ENCODE results near the gene ANTKMT. TPM values are rescaled to one million over a fixed set of nuclear protein-coding genes. Genes with fewer than 3 reads are reported as not detected.

The ANTKMT gene
- total RNA-seq, 6 experiments from 2014 or later, result 19.7 to 56.0 (median 28.2) TPM

- no peak overlapping the region for H3K4me3 ChIP-seq
- H3K36me3 ChIP-seq, result peaks cover 0 to 5% (median 0%) of the 10 kb centered on the region in 4 donors
- H3K9me3 ChIP-seq, result no peaks in the 10 kb centered on the region
- DNase-seq (peak in 1 of 3 donors; percentile 43), ATAC-seq (no peak)
- H3K27ac ChIP-seq, result no peak overlapping the region
- TF ChIP-seq POLR2A (IDR thresholded peaks at IDR 0.05) (no peak), CTCF (IDR thresholded peaks at IDR 0.05) (no peak)
- H3K4me1 ChIP-seq, result peaks cover 0 to 15% (median 0%) of the 10 kb centered on the region in 4 donors
- H3K27me3 ChIP-seq, result no peaks in the 10 kb centered on the region
- intact Hi-C loops (cut with DNase I), result no loop called here
- 11% methylated on average over 7 of the region's 55 CpGs for WGBS (ENCODE audit: insufficient coverage, low coverage, low lambda C conversion rate, missing lambda C conversion rate)
Observed at GRCh38 chr16:728890-729744, 8.2 kb downstream of the ANTKMT start.

DNA sequence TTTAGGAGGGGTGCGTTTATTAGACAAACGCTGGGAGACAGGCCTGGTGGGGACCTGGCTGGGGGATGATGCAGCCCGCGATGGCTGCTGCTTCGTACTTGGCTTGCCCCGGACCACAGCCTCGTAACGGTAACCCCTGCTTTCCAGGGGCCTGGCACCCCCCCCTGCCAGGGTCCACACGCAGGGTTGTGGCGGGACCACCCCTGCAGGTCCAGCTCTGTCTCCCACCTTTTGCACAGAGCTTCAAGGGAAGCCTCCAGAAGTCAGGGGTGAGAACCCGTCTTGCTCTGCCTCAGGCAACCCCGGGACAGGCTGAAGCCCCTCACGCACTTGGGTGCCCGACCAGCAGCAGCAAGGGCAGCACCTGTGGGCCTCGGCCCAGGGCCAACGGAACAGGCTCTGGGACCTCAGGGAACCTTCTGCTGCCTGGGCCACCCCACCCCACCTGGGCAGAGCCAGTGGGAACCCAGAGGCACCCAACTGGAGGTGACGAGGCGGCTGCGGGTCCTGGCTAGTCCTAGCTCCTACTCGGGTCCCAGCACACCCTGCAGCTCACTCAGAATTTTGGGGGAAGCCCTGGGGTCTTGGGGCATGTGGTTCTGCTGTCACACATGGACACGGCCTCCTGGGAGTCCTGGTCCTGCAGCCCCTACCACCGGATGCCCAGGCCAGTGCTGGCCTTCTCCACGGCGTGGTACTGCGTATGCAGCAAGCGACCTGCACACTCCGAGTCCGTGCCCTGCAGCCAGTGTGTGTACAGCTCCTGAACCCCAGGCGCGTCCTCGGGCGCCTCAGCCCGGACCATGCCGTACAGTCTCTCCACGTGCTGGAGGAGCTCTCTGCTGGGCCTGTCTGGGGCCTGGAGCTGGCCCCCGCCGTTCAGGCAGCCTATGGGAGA is 9.1 kb downstream of the ANTKMT start:
- WGBS (ENCODE audit: insufficient coverage, low coverage, low lambda C conversion rate, missing lambda C conversion rate), result 88% methylated on average over 10 of the region's 37 CpGs
- Histone ChIP-seq H3K4me1 (peaks cover 0 to 15% (median 0%) of the 10 kb centered on the region in 4 donors), H3K4me3 (no peak overlapping the region), H3K9me3 (no peaks in the 10 kb centered on the region), H3K36me3 (peaks cover 0 to 10% (median 0%) of the 10 kb centered on the region in 4 donors), H3K27me3 (no peaks in the 10 kb centered on the region), H3K27ac (no peak overlapping the region)
- ATAC-seq, result no peak
- intact Hi-C loops (cut with DNase I), result no loop called here
- TF ChIP-seq CTCF (IDR thresholded peaks at IDR 0.05) (no peak), POLR2A (IDR thresholded peaks at IDR 0.05) (no peak)
- DNase-seq, result peak in 1 of 3 donors; percentile 43

DNA sequence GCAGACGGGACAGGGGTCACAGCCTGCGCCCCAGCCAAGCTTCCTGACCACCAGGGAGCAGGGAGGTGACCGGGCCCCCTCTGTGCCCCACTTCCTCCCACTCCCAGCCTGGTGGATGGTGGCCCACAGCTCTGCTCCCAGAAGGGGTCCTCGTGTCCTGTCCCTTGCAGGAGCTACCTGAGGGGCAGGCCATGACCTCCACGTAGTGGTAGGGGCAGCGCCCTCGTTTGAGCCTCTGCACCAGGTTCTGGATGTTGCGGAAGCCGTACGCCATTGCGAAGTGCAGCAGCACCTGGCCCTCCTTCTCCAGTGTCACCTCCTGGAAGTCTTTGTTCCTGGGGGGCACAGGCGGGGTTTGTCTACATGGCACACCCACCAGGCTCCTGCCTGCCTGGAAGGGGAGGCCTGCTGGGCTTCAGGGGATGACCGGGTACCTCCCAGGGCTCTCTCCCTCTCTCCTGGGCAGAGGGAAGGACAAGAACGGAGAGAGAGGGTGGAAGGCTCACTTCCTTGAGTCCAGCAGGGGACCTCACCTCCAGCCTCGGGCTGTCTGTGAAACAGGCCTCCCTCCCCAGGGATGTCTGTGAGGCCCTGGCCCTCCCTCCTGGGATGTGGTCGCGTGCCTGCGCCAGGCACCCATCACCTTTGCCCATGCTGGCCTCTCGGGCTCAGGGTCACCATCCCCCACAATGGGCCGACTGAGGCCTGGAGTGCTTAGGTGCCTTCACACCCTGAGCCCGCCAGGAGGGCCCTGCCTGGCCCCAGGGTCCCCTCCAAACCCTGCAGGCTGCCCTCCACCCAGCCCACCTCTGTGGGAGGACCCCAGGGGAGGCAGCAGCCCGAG is 9.9 kb downstream of the ANTKMT start:
- TF ChIP-seq POLR2A (IDR thresholded peaks at IDR 0.05), result no peak
- no peak for TF ChIP-seq CTCF (IDR thresholded peaks at IDR 0.05)
- ATAC-seq (no peak), DNase-seq (no peak)
- Histone ChIP-seq H3K4me1 (peaks cover 0 to 15% (median 0%) of the 10 kb centered on the region in 4 donors), H3K27me3 (no peaks in the 10 kb centered on the region), H3K9me3 (no peaks in the 10 kb centered on the region), H3K27ac (no peak overlapping the region), H3K36me3 (peaks cover 0 to 18% (median 0%) of the 10 kb centered on the region in 4 donors), H3K4me3 (no peak overlapping the region)
- intact Hi-C loops (cut with DNase I), result no loop called here
- WGBS (ENCODE audit: insufficient coverage, low coverage, low lambda C conversion rate, missing lambda C conversion rate), result 81% methylated on average over 6 of the region's 22 CpGs

DNA sequence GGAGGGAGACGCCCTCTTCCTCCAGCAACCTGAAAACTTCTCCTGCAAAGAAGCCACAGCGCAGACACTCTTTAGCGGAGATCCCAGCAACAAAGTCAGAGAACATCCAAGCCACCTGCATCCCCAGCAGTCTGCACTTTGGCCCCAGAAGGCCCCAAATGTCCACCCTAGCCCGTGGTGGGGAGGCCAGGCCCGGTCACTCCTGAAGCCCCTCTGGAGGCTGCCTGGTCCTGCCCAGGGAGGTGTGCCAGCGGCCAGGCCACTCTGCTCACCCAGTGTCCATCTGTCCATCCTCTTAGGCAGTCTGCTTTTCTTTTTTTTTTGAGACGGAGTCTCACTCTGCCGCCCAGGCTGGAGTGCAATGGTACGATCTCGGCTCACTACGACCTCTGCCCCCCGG is 11.4 kb downstream of the ANTKMT start:
- H3K4me3 ChIP-seq, result no peak overlapping the region
- H3K27ac ChIP-seq, result no peak overlapping the region
- TF ChIP-seq POLR2A (IDR thresholded peaks at IDR 0.05), result no peak
- no peak for TF ChIP-seq CTCF (IDR thresholded peaks at IDR 0.05)
- no peaks in the 10 kb centered on the region for H3K9me3 ChIP-seq
- peaks cover 0 to 13% (median 0%) of the 10 kb centered on the region in 4 donors for H3K4me1 ChIP-seq
- H3K27me3 ChIP-seq, result no peaks in the 10 kb centered on the region
- intact Hi-C loops (cut with DNase I), result no loop called here
- H3K36me3 ChIP-seq, result peaks cover 0 to 32% (median 3%) of the 10 kb centered on the region in 4 donors
- ATAC-seq (no peak), DNase-seq (no peak)
- WGBS (ENCODE audit: insufficient coverage, low coverage, low lambda C conversion rate, missing lambda C conversion rate), result 98% methylated on average over 10 of the region's 12 CpGs
